Brain microvascular endothelial cell (primary cell): ENCODE data around the gene IL17D.

Experiments used
- DNase-seq: peaks from one replicate; pipeline ENCODE4 v3.0.0-alpha.2; 2020
- H3K27ac ChIP-seq: fragments of 250-450 bp; sonication (Bioruptor Pico); 2 replicates; pipeline ENCODE4 v1.5.1; 2020; ENCODE audit warnings: mild to moderate bottlenecking, moderate library complexity
- H3K27me3 ChIP-seq: fragments of 250-450 bp; sonication (Bioruptor Pico); replicated peaks from 2 replicates; pipeline ENCODE4 v1.5.1; 2020; ENCODE audit warnings: mild to moderate bottlenecking
- H3K36me3 ChIP-seq: fragments of 250-450 bp; sonication (Bioruptor Pico); replicated peaks from 2 replicates; pipeline ENCODE4 v1.5.1; 2020; ENCODE audit warnings: mild to moderate bottlenecking
- H3K4me3 ChIP-seq: 2 replicates; pipeline ENCODE4 v1.5.1; 2011; ENCODE audit warnings: low read depth, mild to moderate bottlenecking, control low read depth, low read length, moderate library complexity
- in situ Hi-C: cut with HindIII; loops from 2 replicates; pipeline ENCODE4 v1.10.0; 2017; ENCODE audit warnings: low sequenced_read_pairs, low pct_ligation_motif_present
- TF ChIP-seq, protein P1 (sequence below): IDR thresholded peaks from 2 replicates; pipeline ENCODE4 v1.5.1; 2011; ENCODE audit warnings: low read depth, mild to moderate bottlenecking, moderate library complexity, low read length, control low read depth, inconsistent platforms; ENCODE audit errors: missing control alignments

The IL17D gene

GRCh38 chr13:20699715-20700114 is 3.8 kb upstream of the IL17D start:
- Histone ChIP-seq H3K27ac (no peak overlapping the region), H3K36me3 (no peaks in the 10 kb centered on the region), H3K27me3 (no peaks in the 10 kb centered on the region), H3K4me3 (no peak overlapping the region)
- no peak for DNase-seq
- TF ChIP-seq, protein P1, sequence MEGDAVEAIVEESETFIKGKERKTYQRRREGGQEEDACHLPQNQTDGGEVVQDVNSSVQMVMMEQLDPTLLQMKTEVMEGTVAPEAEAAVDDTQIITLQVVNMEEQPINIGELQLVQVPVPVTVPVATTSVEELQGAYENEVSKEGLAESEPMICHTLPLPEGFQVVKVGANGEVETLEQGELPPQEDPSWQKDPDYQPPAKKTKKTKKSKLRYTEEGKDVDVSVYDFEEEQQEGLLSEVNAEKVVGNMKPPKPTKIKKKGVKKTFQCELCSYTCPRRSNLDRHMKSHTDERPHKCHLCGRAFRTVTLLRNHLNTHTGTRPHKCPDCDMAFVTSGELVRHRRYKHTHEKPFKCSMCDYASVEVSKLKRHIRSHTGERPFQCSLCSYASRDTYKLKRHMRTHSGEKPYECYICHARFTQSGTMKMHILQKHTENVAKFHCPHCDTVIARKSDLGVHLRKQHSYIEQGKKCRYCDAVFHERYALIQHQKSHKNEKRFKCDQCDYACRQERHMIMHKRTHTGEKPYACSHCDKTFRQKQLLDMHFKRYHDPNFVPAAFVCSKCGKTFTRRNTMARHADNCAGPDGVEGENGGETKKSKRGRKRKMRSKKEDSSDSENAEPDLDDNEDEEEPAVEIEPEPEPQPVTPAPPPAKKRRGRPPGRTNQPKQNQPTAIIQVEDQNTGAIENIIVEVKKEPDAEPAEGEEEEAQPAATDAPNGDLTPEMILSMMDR: no peak
- in situ Hi-C loops: no loop called here

GRCh38 chr13:20700288-20700687 is 3.2 kb upstream of the IL17D start:
- no peak for DNase-seq
- Histone ChIP-seq H3K27ac (no peak overlapping the region), H3K27me3 (no peaks in the 10 kb centered on the region), H3K4me3 (no peak overlapping the region), H3K36me3 (no peaks in the 10 kb centered on the region)
- in situ Hi-C loops: no loop called here
- TF ChIP-seq, protein P1: no peak

- Histone ChIP-seq H3K4me3 (no peak overlapping the region), H3K36me3 (no peaks in the 10 kb centered on the region), H3K27ac (no peak overlapping the region), H3K27me3 (no peaks in the 10 kb centered on the region)
- no peak for DNase-seq
- in situ Hi-C loops: no loop called here
- TF ChIP-seq, protein P1: no peak
Observed at GRCh38 chr13:20701461-20701860, 2.0 kb upstream of the IL17D start.

- Histone ChIP-seq H3K27ac (no peak overlapping the region), H3K4me3 (peak overlapping the region; percentile 71), H3K36me3 (no peaks in the 10 kb centered on the region), H3K27me3 (no peaks in the 10 kb centered on the region)
- no peak for DNase-seq
- in situ Hi-C loops: no loop called here
- TF ChIP-seq, protein P1: no peak
Observed at GRCh38 chr13:20702530-20702914, 977 bp upstream of the IL17D start.

GRCh38 chr13:20703780-20704458 is 420 bp downstream of the IL17D start:
- Histone ChIP-seq H3K27me3 (no peaks in the 10 kb centered on the region), H3K4me3 (peak overlapping the region; percentile 71), H3K36me3 (no peaks in the 10 kb centered on the region), H3K27ac (no peak overlapping the region)
- peak; percentile 43 for DNase-seq
- TF ChIP-seq, protein P1: peak; percentile 57
- in situ Hi-C loops: no loop called here
